Fibroblast of lung (primary cell): ENCODE results near the gene C1QC.

Experiments
- EZH2 ChIP-seq: IDR thresholded peaks from 2 replicates; pipeline ENCODE4 v1.5.1; 2012; ENCODE audit warnings: low read length, control low read depth, mild to moderate bottlenecking; ENCODE audit errors: missing control alignments
- TF ChIP-seq, protein P1 (sequence below), 2 donors: IDR thresholded peaks in 1 of 2; conservative IDR thresholded peaks in 1 of 2; 1 replicate in 1 of 2; 2 replicates in 1 of 2; pipeline ENCODE4 v1.5.1; 2011 to 2012; ENCODE audit warnings: low read length in 2 of 2, control low read depth in 1 of 2, inconsistent platforms in 1 of 2, low read depth in 1 of 2, mild to moderate bottlenecking in 1 of 2

DNA sequence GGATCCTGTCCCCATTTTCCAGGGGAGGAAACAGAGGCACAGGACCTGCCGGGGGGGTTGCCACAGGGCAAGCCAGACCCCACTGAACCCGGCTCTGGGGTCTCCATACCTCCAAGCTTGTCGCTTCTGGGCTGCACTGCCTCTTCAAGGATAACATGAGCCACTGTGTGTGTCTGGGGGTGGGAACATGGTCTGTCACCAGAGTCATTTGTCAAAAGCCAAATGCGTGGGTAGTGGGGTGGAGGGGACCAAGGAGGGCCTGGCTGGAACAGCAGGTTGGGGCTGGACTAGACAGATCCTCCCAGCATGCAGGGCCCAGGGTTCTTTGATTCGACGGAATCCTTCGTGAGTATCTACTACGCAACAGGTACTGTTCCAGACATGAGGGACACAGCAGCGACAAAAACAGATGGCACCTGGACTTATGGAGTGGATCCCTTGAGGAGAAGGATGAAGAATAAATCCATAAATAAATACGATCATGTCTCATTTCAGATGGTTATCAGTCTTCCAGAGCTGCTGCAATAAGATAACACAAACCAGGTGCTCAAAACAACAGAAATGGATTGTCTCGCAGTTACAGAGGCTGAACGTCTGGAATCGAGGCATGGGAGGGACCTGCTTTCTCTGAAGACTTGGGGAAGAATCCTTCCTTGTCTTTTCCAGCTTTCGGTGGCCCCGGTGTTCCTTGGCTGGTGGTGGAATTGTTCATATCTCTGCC, 38.3 kb downstream of the C1QC start:
- TF ChIP-seq, protein P1, sequence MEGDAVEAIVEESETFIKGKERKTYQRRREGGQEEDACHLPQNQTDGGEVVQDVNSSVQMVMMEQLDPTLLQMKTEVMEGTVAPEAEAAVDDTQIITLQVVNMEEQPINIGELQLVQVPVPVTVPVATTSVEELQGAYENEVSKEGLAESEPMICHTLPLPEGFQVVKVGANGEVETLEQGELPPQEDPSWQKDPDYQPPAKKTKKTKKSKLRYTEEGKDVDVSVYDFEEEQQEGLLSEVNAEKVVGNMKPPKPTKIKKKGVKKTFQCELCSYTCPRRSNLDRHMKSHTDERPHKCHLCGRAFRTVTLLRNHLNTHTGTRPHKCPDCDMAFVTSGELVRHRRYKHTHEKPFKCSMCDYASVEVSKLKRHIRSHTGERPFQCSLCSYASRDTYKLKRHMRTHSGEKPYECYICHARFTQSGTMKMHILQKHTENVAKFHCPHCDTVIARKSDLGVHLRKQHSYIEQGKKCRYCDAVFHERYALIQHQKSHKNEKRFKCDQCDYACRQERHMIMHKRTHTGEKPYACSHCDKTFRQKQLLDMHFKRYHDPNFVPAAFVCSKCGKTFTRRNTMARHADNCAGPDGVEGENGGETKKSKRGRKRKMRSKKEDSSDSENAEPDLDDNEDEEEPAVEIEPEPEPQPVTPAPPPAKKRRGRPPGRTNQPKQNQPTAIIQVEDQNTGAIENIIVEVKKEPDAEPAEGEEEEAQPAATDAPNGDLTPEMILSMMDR (conservative IDR thresholded peaks at IDR 0.05 in 1 of 2, IDR thresholded peaks at IDR 0.05 in 1 of 2; ENCODE audit: low read depth in 1 of 2, low read length in 2 of 2) = no peak
- no peak for TF ChIP-seq EZH2
